Astrocyte (in vitro differentiated cells and primary cell): ENCODE measurements around the gene ALDH1A2. TPM values are rescaled to one million over a fixed set of nuclear protein-coding genes. Genes with fewer than 3 reads are reported as not detected.

ENCODE experiments used
- DNase-seq: peaks from one replicate; pipeline ENCODE4 v3.0.0-alpha.2; 2010; ENCODE audit warnings: low read depth
- FAIRE-seq: peaks from 2 replicates; lab custom pipeline; 2011; peaks lifted over from hg19 to GRCh38; lab: Jason Lieb, UNC
- H2AFZ ChIP-seq: 2 replicates; pipeline ENCODE4 v1.6.0; 2012; ENCODE audit warnings: low read depth, low read length, inconsistent platforms
- H3K27ac ChIP-seq: 2 replicates; pipeline ENCODE4 v1.5.1; 2011; ENCODE audit warnings: low read depth, low read length, inconsistent platforms
- H3K27me3 ChIP-seq: 2 replicates; pipeline ENCODE4 v1.6.0; 2011; ENCODE audit warnings: low read length, inconsistent platforms; ENCODE audit not compliant: insufficient read depth
- H3K36me3 ChIP-seq: 2 replicates; pipeline ENCODE4 v1.5.1; 2011; ENCODE audit warnings: low read length, inconsistent platforms; ENCODE audit not compliant: insufficient read depth
- H3K4me1 ChIP-seq: 2 replicates; pipeline ENCODE4 v1.5.1; 2011; ENCODE audit warnings: low read length, inconsistent platforms; ENCODE audit not compliant: insufficient read depth
- H3K4me2 ChIP-seq: 2 replicates; pipeline ENCODE4 v1.6.0; 2012; ENCODE audit warnings: low read length, inconsistent platforms
- H3K4me3 ChIP-seq: 2 replicates; pipeline ENCODE4 v1.5.1; 2011; ENCODE audit warnings: low read depth, mild to moderate bottlenecking, low read length, inconsistent platforms; ENCODE audit not compliant: insufficient read depth
- H3K79me2 ChIP-seq: 2 replicates; pipeline ENCODE4 v1.6.0; 2012; ENCODE audit warnings: mild to moderate bottlenecking, low read length, inconsistent platforms; ENCODE audit not compliant: insufficient read depth
- H3K9ac ChIP-seq: 2 replicates; pipeline ENCODE4 v1.6.0; 2012; ENCODE audit warnings: mild to moderate bottlenecking, low read length, inconsistent platforms
- H3K9me3 ChIP-seq: 2 replicates; pipeline ENCODE4 v1.5.1; 2012; ENCODE audit warnings: low read depth, mild to moderate bottlenecking, low read length, inconsistent platforms; ENCODE audit not compliant: insufficient read depth
- H4K20me1 ChIP-seq: 2 replicates; pipeline ENCODE4 v1.6.0; 2012; ENCODE audit warnings: low read length, inconsistent platforms; ENCODE audit not compliant: insufficient read depth
- H3K27ac Mint-ChIP-seq: one replicate; pipeline ENCODE4 v1.8.0; 2021; ENCODE audit warnings: mild to moderate bottlenecking, mixed read lengths; ENCODE audit not compliant: unreplicated experiment
- H3K27me3 Mint-ChIP-seq: one replicate; pipeline ENCODE4 v1.8.0; 2021; ENCODE audit warnings: low read depth, mixed read lengths; ENCODE audit not compliant: unreplicated experiment
- H3K36me3 Mint-ChIP-seq: one replicate; pipeline ENCODE4 v1.8.0; 2021; ENCODE audit warnings: low read depth, mixed read lengths; ENCODE audit not compliant: unreplicated experiment
- H3K4me1 Mint-ChIP-seq: one replicate; pipeline ENCODE4 v1.8.0; 2021; ENCODE audit warnings: low read depth, mixed read lengths; ENCODE audit not compliant: unreplicated experiment
- H3K4me3 Mint-ChIP-seq: one replicate; pipeline ENCODE4 v1.8.0; 2021; ENCODE audit warnings: mild to moderate bottlenecking, moderate library complexity, mixed read lengths; ENCODE audit not compliant: unreplicated experiment
- H3K9me3 Mint-ChIP-seq: one replicate; pipeline ENCODE4 v1.8.0; 2021; ENCODE audit warnings: mild to moderate bottlenecking, mixed read lengths; ENCODE audit not compliant: unreplicated experiment
- EZH2 ChIP-seq: IDR thresholded peaks from 2 replicates; pipeline ENCODE4 v1.6.1; 2012; ENCODE audit warnings: mild to moderate bottlenecking, low read length, inconsistent platforms; ENCODE audit not compliant: insufficient read depth
- total RNA-seq: library from RNA; stranded (reverse); gene quantifications from 2 replicates; pipeline ENCODE4 v1.2.1, GENCODE V29; 2021
- TF ChIP-seq, protein P1 (sequence below): IDR thresholded peaks from 2 replicates; pipeline ENCODE4 v1.5.1; 2011; ENCODE audit warnings: low read depth, mild to moderate bottlenecking, inconsistent platforms, low read length, moderate library complexity; ENCODE audit not compliant: insufficient read depth

The ALDH1A2 gene
- total RNA-seq, 1 donor from 2014 or later, result 0.98 TPM

DNA sequence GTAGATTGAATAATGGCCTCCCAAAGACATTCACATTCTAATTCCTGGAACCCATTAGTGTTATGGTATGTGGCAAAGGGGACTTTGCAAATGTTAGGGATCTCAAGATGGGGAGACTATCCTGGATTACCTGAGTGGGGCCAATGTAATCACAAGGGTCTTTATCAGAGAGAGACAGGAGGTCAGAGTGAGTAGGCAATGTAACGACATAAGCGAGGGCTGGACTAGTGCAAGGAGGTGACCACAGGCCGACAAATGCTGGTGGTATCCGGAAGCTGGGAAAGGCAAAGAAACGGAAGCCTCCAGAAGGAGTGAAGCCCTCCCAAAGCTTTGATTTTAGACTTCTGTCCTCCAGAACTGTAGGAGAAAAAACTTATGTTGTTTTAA lies 46.2 kb upstream of the ALDH1A2 start:
- H3K9me3 Mint-ChIP-seq, result no peaks in the 10 kb centered on the region
- FAIRE-seq (no peak), DNase-seq (no peak)
- H3K36me3 Mint-ChIP-seq, result no peaks in the 10 kb centered on the region
- Histone ChIP-seq H3K9me3 (no peaks in the 10 kb centered on the region), H4K20me1 (no peaks in the 10 kb centered on the region), H3K36me3 (no peaks in the 10 kb centered on the region), H3K4me2 (no peak overlapping the region), H2AFZ (no peak overlapping the region), H3K27ac (no peak overlapping the region), H3K4me3 (no peak overlapping the region), H3K27me3 (peaks cover 17% of the 10 kb centered on the region), H3K9ac (no peak overlapping the region), H3K4me1 (no peaks in the 10 kb centered on the region), H3K79me2 (no peaks in the 10 kb centered on the region)
- peaks cover 11% of the 10 kb centered on the region for H3K4me1 Mint-ChIP-seq
- TF ChIP-seq, protein P1, sequence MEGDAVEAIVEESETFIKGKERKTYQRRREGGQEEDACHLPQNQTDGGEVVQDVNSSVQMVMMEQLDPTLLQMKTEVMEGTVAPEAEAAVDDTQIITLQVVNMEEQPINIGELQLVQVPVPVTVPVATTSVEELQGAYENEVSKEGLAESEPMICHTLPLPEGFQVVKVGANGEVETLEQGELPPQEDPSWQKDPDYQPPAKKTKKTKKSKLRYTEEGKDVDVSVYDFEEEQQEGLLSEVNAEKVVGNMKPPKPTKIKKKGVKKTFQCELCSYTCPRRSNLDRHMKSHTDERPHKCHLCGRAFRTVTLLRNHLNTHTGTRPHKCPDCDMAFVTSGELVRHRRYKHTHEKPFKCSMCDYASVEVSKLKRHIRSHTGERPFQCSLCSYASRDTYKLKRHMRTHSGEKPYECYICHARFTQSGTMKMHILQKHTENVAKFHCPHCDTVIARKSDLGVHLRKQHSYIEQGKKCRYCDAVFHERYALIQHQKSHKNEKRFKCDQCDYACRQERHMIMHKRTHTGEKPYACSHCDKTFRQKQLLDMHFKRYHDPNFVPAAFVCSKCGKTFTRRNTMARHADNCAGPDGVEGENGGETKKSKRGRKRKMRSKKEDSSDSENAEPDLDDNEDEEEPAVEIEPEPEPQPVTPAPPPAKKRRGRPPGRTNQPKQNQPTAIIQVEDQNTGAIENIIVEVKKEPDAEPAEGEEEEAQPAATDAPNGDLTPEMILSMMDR, result no peak
- no peak for TF ChIP-seq EZH2
- no peaks in the 10 kb centered on the region for H3K27me3 Mint-ChIP-seq
- no peak overlapping the region for H3K4me3 Mint-ChIP-seq
- no peak overlapping the region for H3K27ac Mint-ChIP-seq

GRCh38 chr15:58110999-58111717 lies 45.6 kb upstream of the ALDH1A2 start:
- Histone ChIP-seq H4K20me1 (no peaks in the 10 kb centered on the region), H3K4me1 (no peaks in the 10 kb centered on the region), H3K9ac (no peak overlapping the region), H3K4me2 (no peak overlapping the region), H3K9me3 (no peaks in the 10 kb centered on the region), H3K36me3 (no peaks in the 10 kb centered on the region), H3K27me3 (peaks cover 17% of the 10 kb centered on the region), H3K4me3 (no peak overlapping the region), H2AFZ (no peak overlapping the region), H3K79me2 (no peaks in the 10 kb centered on the region), H3K27ac (no peak overlapping the region)
- no peaks in the 10 kb centered on the region for H3K27me3 Mint-ChIP-seq
- DNase-seq (no peak), FAIRE-seq (no peak)
- H3K4me1 Mint-ChIP-seq, result peaks cover 11% of the 10 kb centered on the region
- no peaks in the 10 kb centered on the region for H3K36me3 Mint-ChIP-seq
- H3K4me3 Mint-ChIP-seq, result no peak overlapping the region
- no peaks in the 10 kb centered on the region for H3K9me3 Mint-ChIP-seq
- no peak for TF ChIP-seq EZH2
- TF ChIP-seq, protein P1, result no peak
- H3K27ac Mint-ChIP-seq, result no peak overlapping the region

DNA sequence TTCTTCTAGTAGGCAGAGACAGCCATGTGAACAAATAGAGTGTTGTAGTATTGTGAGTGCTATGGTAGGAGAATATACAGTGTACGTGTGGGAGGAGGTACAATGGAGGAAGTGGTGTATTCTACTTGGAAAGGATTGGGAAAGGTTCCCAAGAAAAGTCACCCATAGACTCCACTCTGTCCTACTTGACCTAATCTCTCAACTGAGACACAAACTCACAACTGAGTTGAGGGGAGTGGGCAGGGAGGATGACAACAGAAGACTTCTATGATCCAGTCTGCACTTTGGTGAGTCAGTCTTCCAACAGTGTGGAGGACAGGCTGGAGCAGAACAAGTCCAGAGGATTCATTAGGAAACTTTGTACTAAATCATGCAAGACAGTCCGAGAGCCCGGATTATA lies 43.9 kb upstream of the ALDH1A2 start:
- H4K20me1 ChIP-seq, result no peaks in the 10 kb centered on the region
- no peaks in the 10 kb centered on the region for H3K36me3 ChIP-seq
- Mint-ChIP-seq H3K27ac (no peak overlapping the region), H3K4me3 (no peak overlapping the region), H3K36me3 (no peaks in the 10 kb centered on the region), H3K4me1 (peaks cover 11% of the 10 kb centered on the region), H3K27me3 (no peaks in the 10 kb centered on the region), H3K9me3 (no peaks in the 10 kb centered on the region)
- FAIRE-seq (no peak), DNase-seq (no peak)
- H3K9ac ChIP-seq, result no peak overlapping the region
- TF ChIP-seq, protein P1, result no peak
- no peak for TF ChIP-seq EZH2
- H3K4me2 ChIP-seq, result no peak overlapping the region
- H3K27ac ChIP-seq, result no peak overlapping the region
- no peaks in the 10 kb centered on the region for H3K4me1 ChIP-seq
- H3K27me3 ChIP-seq, result peaks cover 15% of the 10 kb centered on the region
- no peak overlapping the region for H2AFZ ChIP-seq
- no peaks in the 10 kb centered on the region for H3K79me2 ChIP-seq
- no peak overlapping the region for H3K4me3 ChIP-seq
- no peaks in the 10 kb centered on the region for H3K9me3 ChIP-seq
